IPS-NIHi11 (cell line): ENCODE measurements around the gene TIPARP.

ENCODE experiments used
- DNase-seq: peaks from one replicate; pipeline ENCODE4 v3.0.0; 2012; ENCODE audit warnings: mixed read lengths, low spot score

Gene TIPARP

GRCh38 chr3:156674046-156674910, at the start of gene TIPARP:
TIPARP (plus strand) TSS chr3:156674590; CDS start chr3:156677698, 3,108 bp downstream.
- peak; percentile 93 for DNase-seq

- no peak for DNase-seq
These were observed 48.3 kb upstream of the TIPARP start for GRCh38 chr3:156626104-156626503.

GRCh38 chr3:156627946-156628569, 46.3 kb upstream of the TIPARP start:
- DNase-seq = no peak

GRCh38 chr3:156628836-156629618, 45.4 kb upstream of the TIPARP start:
- no peak for DNase-seq

- peak; percentile 59 for DNase-seq
These were observed 44.2 kb upstream of the TIPARP start for GRCh38 chr3:156630081-156630772.

GRCh38 chr3:156630773-156631093, 43.7 kb upstream of the TIPARP start:
- DNase-seq = no peak

GRCh38 chr3:156631323-156631722, 43.1 kb upstream of the TIPARP start:
- DNase-seq = peak; percentile 21

GRCh38 chr3:156632601-156633000, 41.8 kb upstream of the TIPARP start:
- DNase-seq = no peak

- DNase-seq = no peak
These were observed 41.1 kb upstream of the TIPARP start for GRCh38 chr3:156633335-156633734.

- no peak for DNase-seq
These were observed 39.4 kb upstream of the TIPARP start for GRCh38 chr3:156635034-156635433.

GRCh38 chr3:156635973-156636372, 38.4 kb upstream of the TIPARP start:
- DNase-seq = no peak

- no peak for DNase-seq
These were observed 36.8 kb upstream of the TIPARP start for GRCh38 chr3:156637480-156638022.

- no peak for DNase-seq
These were observed 36.1 kb upstream of the TIPARP start for GRCh38 chr3:156638271-156638670.

GRCh38 chr3:156639414-156640023, 34.9 kb upstream of the TIPARP start:
- DNase-seq = no peak

- no peak for DNase-seq
These were observed 32.8 kb upstream of the TIPARP start for GRCh38 chr3:156641618-156641975.

- DNase-seq = no peak
These were observed 31.4 kb upstream of the TIPARP start for GRCh38 chr3:156642750-156643728.

- DNase-seq = no peak
These were observed 30.5 kb upstream of the TIPARP start for GRCh38 chr3:156643729-156644389.

- DNase-seq = no peak
These were observed 29.4 kb upstream of the TIPARP start for GRCh38 chr3:156644958-156645357.

GRCh38 chr3:156646958-156647357, 27.4 kb upstream of the TIPARP start:
- no peak for DNase-seq

GRCh38 chr3:156648086-156648485, 26.3 kb upstream of the TIPARP start:
- DNase-seq = no peak
